K562 (cell line): Measurements from ENCODE around the gene LMCD1. TPM values are rescaled to one million over a fixed set of nuclear protein-coding genes. Genes with fewer than 3 reads are reported as not detected.

Source experiments
- ATAC-seq: fragments of 200-7000 bp; cut with Tn5 transposase; 3 replicates; pipeline ENCODE4 v1.9.1; 2020; ENCODE audit warnings: moderate library complexity
- BruUV-seq: library from RNA; stranded (reverse); fragments of 400-500 nt; replicated peaks from 2 replicates; lab custom pipeline; 2021; lab: Mats Ljungman, UMichigan
- CTCF ChIA-PET: fragments of 300-600 bp; formaldehyde crosslinking; extraction: SDS; loops from one replicate; lab custom pipeline; 2021; ENCODE audit warnings: low intra/inter-chr PET ratio; lab: Yijun Ruan, JAX
- POLR2A ChIA-PET: fragments of 300-600, 350-650 bp; sonication (Branson Sonifier 250); formaldehyde crosslinking; extraction: SDS; loops from one replicate; lab custom pipeline; 2021; ENCODE audit warnings: antibody characterized with exemption, inconsistent platforms; lab: Yijun Ruan, JAX
- DNase-seq, 4 experiments: peaks; one replicate each; pipeline versions ENCODE4 v3.0.0 to v3.0.0-alpha.2; 2011 to 2018; ENCODE audit warnings: low spot score in 3 of 4, mixed read lengths in 3 of 4; ENCODE audit errors: extremely low read depth in 1 of 4
- FAIRE-seq: peaks from 2 replicates; lab custom pipeline; 2011; peaks lifted over from hg19 to GRCh38; lab: Jason Lieb, UNC
- H2AFZ ChIP-seq: 2 replicates; pipeline ENCODE4 v1.6.0; 2011; ENCODE audit warnings: low read depth, low read length, control low read depth, inconsistent platforms
- H3K27ac ChIP-seq: fragments of 200-600 bp; 3 replicates; pipeline ENCODE4 v1.8.0; 2011; ENCODE audit warnings: low read depth, mild to moderate bottlenecking, control low read depth, inconsistent platforms, low read length, moderate library complexity, mixed read lengths; ENCODE audit errors: extremely low read depth
- H3K27me3 ChIP-seq, 2 experiments: fragments of 300-600 bp in 1 of 2; 2 replicates in 1 of 2; 3 replicates in 1 of 2; pipeline versions ENCODE4 v1.6.0 to v1.8.0; 2011; ENCODE audit warnings: inconsistent platforms in 2 of 2, low read length in 2 of 2, mild to moderate bottlenecking in 1 of 2, mixed read lengths in 1 of 2, moderate library complexity in 1 of 2; ENCODE audit not compliant: control insufficient read depth in 2 of 2, insufficient read depth in 2 of 2
- H3K36me3 ChIP-seq: fragments of 300-600 bp; 3 replicates; pipeline ENCODE4 v1.8.0; 2011; ENCODE audit warnings: mild to moderate bottlenecking, low read length, inconsistent platforms; ENCODE audit not compliant: control insufficient read depth, insufficient read depth
- H3K4me1 ChIP-seq, 2 experiments: fragments of 200-600 bp in 1 of 2; replicated peaks in 1 of 2; 2 replicates in 1 of 2; 3 replicates in 1 of 2; pipeline versions ENCODE4 v1.5.1 to v1.8.0; 2011; ENCODE audit warnings: inconsistent platforms in 2 of 2, low read length in 2 of 2, mild to moderate bottlenecking in 1 of 2, mixed read lengths in 1 of 2, moderate library complexity in 1 of 2; ENCODE audit not compliant: control insufficient read depth in 2 of 2, insufficient read depth in 2 of 2
- H3K4me2 ChIP-seq: 2 replicates; pipeline ENCODE4 v1.6.1; 2011; ENCODE audit warnings: low read length, control low read depth, inconsistent platforms, mixed read lengths; ENCODE audit not compliant: insufficient read depth
- H3K4me3 ChIP-seq: fragments of 200-600 bp; sonication (generic), shearing (Covaris generic); 2 replicates; pipeline ENCODE4 v1.5.1; 2016; ENCODE audit warnings: control low read depth, inconsistent platforms
- H3K79me2 ChIP-seq: fragments of 200-600 bp; 3 replicates; pipeline ENCODE4 v1.8.0; 2011; ENCODE audit warnings: low read length, inconsistent platforms; ENCODE audit not compliant: control insufficient read depth, insufficient read depth
- H3K9ac ChIP-seq, 2 experiments: 2 replicates each; pipeline versions ENCODE4 v1.6.0 to v1.6.1; 2011; ENCODE audit warnings: low read depth in 2 of 2, low read length in 2 of 2, control low read depth in 1 of 2, inconsistent platforms in 1 of 2, mild to moderate bottlenecking in 1 of 2, mixed read lengths in 1 of 2; ENCODE audit not compliant: insufficient read depth in 1 of 2
- H3K9me1 ChIP-seq: one replicate; pipeline ENCODE4 v1.6.0; 2011; ENCODE audit warnings: inconsistent platforms, mild to moderate bottlenecking, low read length, moderate library complexity; ENCODE audit not compliant: control insufficient read depth, insufficient read depth
- H3K9me3 ChIP-seq: replicated peaks from 2 replicates; pipeline ENCODE4 v1.5.1; 2011; ENCODE audit warnings: low read depth, low read length, inconsistent platforms; ENCODE audit not compliant: control insufficient read depth, insufficient read depth
- H4K20me1 ChIP-seq: replicated peaks from 2 replicates; pipeline ENCODE4 v1.6.1; 2011; ENCODE audit warnings: low read length, inconsistent platforms, mixed read lengths; ENCODE audit not compliant: control insufficient read depth, insufficient read depth
- CBFA2T3 ChIP-seq: fragments of 450-650 bp; IDR thresholded peaks from 2 replicates; pipeline ENCODE4 v1.6.1; 2017
- FOSL1 ChIP-seq: fragments of 200-800 bp; sonication (Bioruptor generic); conservative IDR thresholded peaks from 2 replicates; pipeline ENCODE4 v1.6.1; 2016; ENCODE audit warnings: missing genetic modification characterization, missing compliant biosample characterization
- KLF13 ChIP-seq: fragments of 450-650 bp; IDR thresholded peaks from 2 replicates; pipeline ENCODE4 v1.6.1; 2016; ENCODE audit warnings: missing genetic modification characterization, low read depth, mild to moderate bottlenecking, missing compliant biosample characterization, moderate library complexity, borderline replicate concordance
- MAZ ChIP-seq, 2 experiments: fragments of 450-650 bp in 1 of 2; sonication (generic) in 1 of 2; formaldehyde crosslinking; IDR thresholded peaks in 1 of 2; conservative IDR thresholded peaks in 1 of 2; 2 replicates each; pipeline versions ENCODE4 v1.4.0 to v1.5.0; 2020; ENCODE audit warnings: mild to moderate bottlenecking in 1 of 2, missing genetic modification reagents in 1 of 2
- MEIS2 ChIP-seq: fragments of 450-650 bp; IDR thresholded peaks from 2 replicates; pipeline ENCODE4 v1.6.1; 2014; ENCODE audit warnings: mild to moderate bottlenecking; ENCODE audit not compliant: partially characterized antibody
- SIN3B ChIP-seq: fragments of 450-650 bp; IDR thresholded peaks from 2 replicates; pipeline ENCODE4 v1.6.1; 2017; ENCODE audit warnings: low read depth, mild to moderate bottlenecking, moderate library complexity
- SMARCA4 ChIP-seq: fragments of 450-650 bp; IDR thresholded peaks from 2 replicates; pipeline ENCODE4 v1.6.1; 2016
- ZNF444 ChIP-seq: fragments of 250-450 bp; sonication (Bioruptor Pico); IDR thresholded peaks from 2 replicates; pipeline ENCODE4 v1.4.0; 2020; ENCODE audit warnings: mild to moderate bottlenecking, moderate library complexity
- ZNF699 ChIP-seq: fragments of 250-450 bp; sonication (Bioruptor Pico); IDR thresholded peaks from 2 replicates; pipeline ENCODE4 v1.8.0; 2021; ENCODE audit warnings: mild to moderate bottlenecking, moderate library complexity; ENCODE audit not compliant: insufficient replicate concordance
- ZNF79 ChIP-seq: fragments of 250-450 bp; sonication (Bioruptor Pico); IDR thresholded peaks from 2 replicates; pipeline ENCODE4 v1.4.0; 2020; ENCODE audit warnings: low read depth, mild to moderate bottlenecking, moderate library complexity
- WGBS: fragments of 100-300 bp; shearing (Covaris generic); methylation state at CpG from one replicate; pipeline ENCODE4 v1.1.6; 2016; ENCODE audit warnings: low coverage, mixed read lengths; ENCODE audit not compliant: insufficient coverage; ENCODE audit errors: missing lambda C conversion rate; 5-methylcytosine and 5-hydroxymethylcytosine counted together
- in situ Hi-C: fragments of 300-500 bp; cut with MboI; formaldehyde crosslinking; loops from 4 replicates; pipeline ENCODE4 v1.15.0; 2018; ENCODE audit warnings: inconsistent platforms, mixed read lengths
- intact Hi-C: fragments of 100-400 bp; cut with micrococcal nuclease; formaldehyde crosslinking; loops from 2 replicates; pipeline ENCODE4 v1.14.2; 2022
- polyA plus RNA-seq, 8 experiments: library from polyadenylated mRNA; depleted of rRNA in 4 of 8; stranded (reverse) in 5 of 8; unstranded in 3 of 8; fragments of >200 nt; fragmentation: Nextera tagmentation in 2 of 8; fragmentation: Illumina TruSeq in 1 of 8; extraction: Ambion mirVana in 2 of 8; extraction: Trizol in 1 of 8; gene quantifications; 2 replicates each; pipeline versions ENCODE4 v1.2.1 to v1.2.3, GENCODE V29; 2011 to 2014; ENCODE audit warnings: inconsistent platforms in 1 of 8, missing spikeins in 1 of 8
- total RNA-seq, 7 experiments: library from RNA; depleted of rRNA in 6 of 7; stranded (reverse); fragments of >200 nt in 6 of 7; fragmentation: Illumina TruSeq in 2 of 7; extraction: Trizol in 2 of 7; gene quantifications; 2 replicates each; pipeline versions ENCODE4 v1.2.1 to v1.2.3, GENCODE V29; 2011 to 2021; ENCODE audit warnings: low replicate concordance in 1 of 7
- TF ChIP-seq, protein P1 (sequence below): fragments of 200-800 bp; sonication (Bioruptor generic); IDR thresholded peaks from 2 replicates; pipeline ENCODE4 v1.6.1; 2016; ENCODE audit warnings: missing genetic modification characterization, missing compliant biosample characterization
- TF ChIP-seq, protein P2 (sequence below): fragments of 250-450 bp; sonication (Bioruptor Pico); IDR thresholded peaks from 2 replicates; pipeline ENCODE4 v1.4.0; 2020; ENCODE audit warnings: mild to moderate bottlenecking
- TF ChIP-seq, protein P3 (sequence below): fragments of 200-800 bp; sonication (Bioruptor generic); IDR thresholded peaks from 2 replicates; pipeline ENCODE4 v1.6.1; 2017; ENCODE audit warnings: missing genetic modification characterization, missing compliant biosample characterization

The LMCD1 gene
- total and polyA plus RNA-seq, 9 of the 15 experiments (the other 6 are each of a cell fraction or from before 2014, with no cell fraction given), result 0.60 TPM; not detected in 8

DNA sequence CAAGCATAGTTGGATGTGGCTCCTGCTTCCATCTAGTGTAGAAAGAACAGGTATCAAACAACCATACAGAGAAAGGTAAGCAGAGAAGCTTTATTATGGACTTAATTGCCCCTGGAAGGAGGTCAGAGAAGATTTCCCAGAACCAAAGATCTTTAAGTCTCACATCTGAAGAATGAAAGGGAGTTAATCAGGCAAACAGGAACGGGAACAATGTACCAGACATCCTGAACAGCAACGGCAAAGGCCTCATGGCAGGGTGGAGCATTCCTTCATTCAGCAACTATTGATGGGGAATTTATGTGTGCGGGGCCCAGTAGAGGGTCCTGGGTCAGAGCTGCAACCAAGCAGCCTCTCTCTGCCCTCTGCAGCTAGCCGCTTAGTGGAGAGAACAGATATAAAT, 61.5 kb downstream of the LMCD1 start (continued):
- TF ChIP-seq, protein P1, sequence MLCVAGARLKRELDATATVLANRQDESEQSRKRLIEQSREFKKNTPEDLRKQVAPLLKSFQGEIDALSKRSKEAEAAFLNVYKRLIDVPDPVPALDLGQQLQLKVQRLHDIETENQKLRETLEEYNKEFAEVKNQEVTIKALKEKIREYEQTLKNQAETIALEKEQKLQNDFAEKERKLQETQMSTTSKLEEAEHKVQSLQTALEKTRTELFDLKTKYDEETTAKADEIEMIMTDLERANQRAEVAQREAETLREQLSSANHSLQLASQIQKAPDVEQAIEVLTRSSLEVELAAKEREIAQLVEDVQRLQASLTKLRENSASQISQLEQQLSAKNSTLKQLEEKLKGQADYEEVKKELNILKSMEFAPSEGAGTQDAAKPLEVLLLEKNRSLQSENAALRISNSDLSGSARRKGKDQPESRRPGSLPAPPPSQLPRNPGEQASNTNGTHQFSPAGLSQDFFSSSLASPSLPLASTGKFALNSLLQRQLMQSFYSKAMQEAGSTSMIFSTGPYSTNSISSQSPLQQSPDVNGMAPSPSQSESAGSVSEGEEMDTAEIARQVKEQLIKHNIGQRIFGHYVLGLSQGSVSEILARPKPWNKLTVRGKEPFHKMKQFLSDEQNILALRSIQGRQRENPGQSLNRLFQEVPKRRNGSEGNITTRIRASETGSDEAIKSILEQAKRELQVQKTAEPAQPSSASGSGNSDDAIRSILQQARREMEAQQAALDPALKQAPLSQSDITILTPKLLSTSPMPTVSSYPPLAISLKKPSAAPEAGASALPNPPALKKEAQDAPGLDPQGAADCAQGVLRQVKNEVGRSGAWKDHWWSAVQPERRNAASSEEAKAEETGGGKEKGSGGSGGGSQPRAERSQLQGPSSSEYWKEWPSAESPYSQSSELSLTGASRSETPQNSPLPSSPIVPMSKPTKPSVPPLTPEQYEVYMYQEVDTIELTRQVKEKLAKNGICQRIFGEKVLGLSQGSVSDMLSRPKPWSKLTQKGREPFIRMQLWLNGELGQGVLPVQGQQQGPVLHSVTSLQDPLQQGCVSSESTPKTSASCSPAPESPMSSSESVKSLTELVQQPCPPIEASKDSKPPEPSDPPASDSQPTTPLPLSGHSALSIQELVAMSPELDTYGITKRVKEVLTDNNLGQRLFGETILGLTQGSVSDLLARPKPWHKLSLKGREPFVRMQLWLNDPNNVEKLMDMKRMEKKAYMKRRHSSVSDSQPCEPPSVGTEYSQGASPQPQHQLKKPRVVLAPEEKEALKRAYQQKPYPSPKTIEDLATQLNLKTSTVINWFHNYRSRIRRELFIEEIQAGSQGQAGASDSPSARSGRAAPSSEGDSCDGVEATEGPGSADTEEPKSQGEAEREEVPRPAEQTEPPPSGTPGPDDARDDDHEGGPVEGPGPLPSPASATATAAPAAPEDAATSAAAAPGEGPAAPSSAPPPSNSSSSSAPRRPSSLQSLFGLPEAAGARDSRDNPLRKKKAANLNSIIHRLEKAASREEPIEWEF (CRISPR knock-in tag), result no peak
- TF ChIP-seq KLF13 (tag), result no peak
- TF ChIP-seq SIN3B, result no peak
- no peak for TF ChIP-seq SMARCA4

DNA sequence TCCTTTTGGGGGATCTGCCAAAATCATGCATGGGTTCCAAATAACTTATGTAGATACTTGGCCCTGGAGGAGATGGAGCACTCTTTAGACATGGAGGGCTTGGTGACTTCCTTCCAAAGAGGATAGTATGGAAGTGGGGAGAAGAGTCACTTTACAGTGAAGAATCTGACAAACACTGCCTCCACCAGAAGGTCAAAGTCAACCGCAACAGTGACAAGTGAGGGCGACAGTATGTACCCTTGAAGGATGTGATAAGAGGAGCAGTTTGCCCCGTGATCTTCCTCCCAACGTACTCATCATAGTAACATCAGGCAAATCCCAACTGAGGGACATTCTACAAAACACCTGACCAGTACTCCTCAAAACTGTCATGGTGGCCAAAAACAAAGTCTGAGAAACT, 62.0 kb downstream of the LMCD1 start:
- no peaks in the 10 kb centered on the region for H3K79me2 ChIP-seq
- peaks cover 0 to 16% of the 10 kb centered on the region in 2 experiments; a peak in 3 of 5 replicates for H3K27me3 ChIP-seq
- intact Hi-C loops (no loop called here), in situ Hi-C loops (no loop called here)
- no peak overlapping the region for H2AFZ ChIP-seq
- DNase-seq (no peak), ATAC-seq (no peak), FAIRE-seq (no peak)
- no peak overlapping the region for H3K4me2 ChIP-seq
- no peak overlapping the region for H3K27ac ChIP-seq
- POLR2A ChIA-PET, result interaction anchor here (0.6 to 0.7 kb wide), 2 partner anchors 11 to 1940 kb away, joined by 3 read pairs; no protein-coding TSS in a partner anchor
- H3K9me1 ChIP-seq, result no peaks in the 10 kb centered on the region
- CTCF ChIA-PET, result no interaction called here
- no TSS peak for BruUV-seq
- 1% methylated on average over 4 of the region's 4 CpGs for WGBS
- no peaks in the 10 kb centered on the region for H3K36me3 ChIP-seq
- H3K4me3 ChIP-seq, result no peak overlapping the region
- no peaks in the 10 kb centered on the region for H3K9me3 ChIP-seq
- H3K4me1 ChIP-seq, result peaks cover 0 to 4% of the 10 kb centered on the region in 2 experiments; a peak in 2 of 5 replicates
- peaks cover 5% of the 10 kb centered on the region; the same call in 1 of the 2 replicates for H4K20me1 ChIP-seq
- no peak overlapping the region for H3K9ac ChIP-seq
- TF ChIP-seq FOSL1 (tag) (peak; percentile 53; the same call in 1 of the 2 replicates), ZNF444 (CRISPR knock-in tag) (no peak), MEIS2 (peak; percentile 13), MAZ (CRISPR knock-in tag; conservative IDR thresholded peaks at IDR 0.05 in 1 of 2, IDR thresholded peaks at IDR 0.05 in 1 of 2) (0 out of 4 replicates have a peak, but pooled peaks of 1 of the 2 experiments have one; percentile 42), ZNF699 (CRISPR knock-in tag) (no peak), CBFA2T3 (peak; percentile 38), ZNF79 (CRISPR knock-in tag) (0 out of 2 replicates have a peak, but pooled peaks have one; percentile 59)
- TF ChIP-seq, protein P2, sequence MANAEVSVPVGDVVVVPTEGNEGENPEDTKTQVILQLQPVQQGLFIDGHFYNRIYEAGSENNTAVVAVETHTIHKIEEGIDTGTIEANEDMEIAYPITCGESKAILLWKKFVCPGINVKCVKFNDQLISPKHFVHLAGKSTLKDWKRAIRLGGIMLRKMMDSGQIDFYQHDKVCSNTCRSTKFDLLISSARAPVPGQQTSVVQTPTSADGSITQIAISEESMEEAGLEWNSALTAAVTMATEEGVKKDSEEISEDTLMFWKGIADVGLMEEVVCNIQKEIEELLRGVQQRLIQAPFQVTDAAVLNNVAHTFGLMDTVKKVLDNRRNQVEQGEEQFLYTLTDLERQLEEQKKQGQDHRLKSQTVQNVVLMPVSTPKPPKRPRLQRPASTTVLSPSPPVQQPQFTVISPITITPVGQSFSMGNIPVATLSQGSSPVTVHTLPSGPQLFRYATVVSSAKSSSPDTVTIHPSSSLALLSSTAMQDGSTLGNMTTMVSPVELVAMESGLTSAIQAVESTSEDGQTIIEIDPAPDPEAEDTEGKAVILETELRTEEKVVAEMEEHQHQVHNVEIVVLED (CRISPR knock-in tag), result no peak
- TF ChIP-seq, protein P3, sequence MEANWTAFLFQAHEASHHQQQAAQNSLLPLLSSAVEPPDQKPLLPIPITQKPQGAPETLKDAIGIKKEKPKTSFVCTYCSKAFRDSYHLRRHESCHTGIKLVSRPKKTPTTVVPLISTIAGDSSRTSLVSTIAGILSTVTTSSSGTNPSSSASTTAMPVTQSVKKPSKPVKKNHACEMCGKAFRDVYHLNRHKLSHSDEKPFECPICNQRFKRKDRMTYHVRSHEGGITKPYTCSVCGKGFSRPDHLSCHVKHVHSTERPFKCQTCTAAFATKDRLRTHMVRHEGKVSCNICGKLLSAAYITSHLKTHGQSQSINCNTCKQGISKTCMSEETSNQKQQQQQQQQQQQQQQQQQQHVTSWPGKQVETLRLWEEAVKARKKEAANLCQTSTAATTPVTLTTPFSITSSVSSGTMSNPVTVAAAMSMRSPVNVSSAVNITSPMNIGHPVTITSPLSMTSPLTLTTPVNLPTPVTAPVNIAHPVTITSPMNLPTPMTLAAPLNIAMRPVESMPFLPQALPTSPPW, result peak; percentile 24; the same call in 1 of the 2 replicates
